Lower lobe of right lung (tissue), 2 donors: ENCODE results near the gene ARHGAP10. TPM values are rescaled to one million over a fixed set of nuclear protein-coding genes. Genes with fewer than 3 reads are reported as not detected.

Source experiments
- ATAC-seq, 2 donors: fragments of 200-7000 bp; cut with Tn5 transposase; one replicate each; pipeline ENCODE4 v1.9.1; 2020 to 2022; ENCODE audit warnings: mild to moderate bottlenecking in 2 of 2, moderate library complexity in 2 of 2
- DNase-seq: peaks from one replicate; pipeline ENCODE4 v3.0.0-alpha.2; 2020
- H3K27ac ChIP-seq: fragments of 200-600 bp; one replicate; pipeline ENCODE4 v1.8.0; 2022
- H3K27me3 ChIP-seq: fragments of 200-600 bp; one replicate; pipeline ENCODE4 v1.8.0; 2022; ENCODE audit warnings: low read depth
- H3K36me3 ChIP-seq: fragments of 200-600 bp; one replicate; pipeline ENCODE4 v1.8.0; 2022; ENCODE audit warnings: mild to moderate bottlenecking
- H3K4me1 ChIP-seq: fragments of 200-600 bp; one replicate; pipeline ENCODE4 v1.8.0; 2022
- H3K4me3 ChIP-seq: fragments of 200-600 bp; one replicate; pipeline ENCODE4 v1.8.0; 2022; ENCODE audit warnings: mild to moderate bottlenecking
- H3K9me3 ChIP-seq: fragments of 200-600 bp; one replicate; pipeline ENCODE4 v1.8.0; 2022
- intact Hi-C: fragments of 100-400 bp; cut with DNase I; formaldehyde crosslinking; loops from one replicate; pipeline ENCODE4 v1.11.0; 2022
- total RNA-seq: library from RNA; stranded (reverse); fragmentation: NEBNext Ultra II Directional; extraction: Animal tissue kit (Norgen Biotek cat#: 25700); gene quantifications from one replicate; pipeline ENCODE4 v1.2.1, GENCODE V29; 2021
- TF ChIP-seq, protein P1 (sequence below): fragments of 200-600 bp; IDR thresholded peaks from one replicate; pipeline ENCODE4 v1.8.0; 2022; ENCODE audit warnings: antibody characterized with exemption, mild to moderate bottlenecking
- donor health status: DM: no; HTN: yes; CAD: no; lungs with severe emphysema.

The ARHGAP10 gene
- total RNA-seq, 1 donor from 2014 or later: 26.4 TPM

DNA sequence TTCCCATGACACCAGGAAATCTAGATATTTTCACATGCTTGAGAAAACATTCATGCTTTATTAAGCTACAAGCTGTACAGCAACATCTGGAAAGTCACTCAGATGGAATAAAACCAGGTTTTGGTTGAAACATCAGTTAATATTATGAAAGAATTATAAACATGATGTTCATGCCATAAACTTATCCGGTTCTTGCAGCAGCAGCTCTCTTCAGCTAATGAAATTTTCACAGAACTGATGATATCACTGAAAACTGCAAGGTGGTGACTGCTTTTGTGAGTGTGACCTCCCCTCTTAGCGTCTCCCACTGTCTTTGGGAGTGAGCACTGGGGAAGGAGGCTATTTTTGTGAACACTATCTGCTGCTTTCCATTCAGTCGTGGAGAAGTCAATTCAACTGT lies 56.9 kb downstream of the ARHGAP10 start:
- Histone ChIP-seq H3K27me3 (no peaks in the 10 kb centered on the region), H3K4me3 (no peak overlapping the region), H3K36me3 (no peaks in the 10 kb centered on the region), H3K4me1 (peaks cover 46% of the 10 kb centered on the region), H3K27ac (no peak overlapping the region), H3K9me3 (no peaks in the 10 kb centered on the region)
- DNase-seq (no peak), ATAC-seq (no peak)
- TF ChIP-seq, protein P1, sequence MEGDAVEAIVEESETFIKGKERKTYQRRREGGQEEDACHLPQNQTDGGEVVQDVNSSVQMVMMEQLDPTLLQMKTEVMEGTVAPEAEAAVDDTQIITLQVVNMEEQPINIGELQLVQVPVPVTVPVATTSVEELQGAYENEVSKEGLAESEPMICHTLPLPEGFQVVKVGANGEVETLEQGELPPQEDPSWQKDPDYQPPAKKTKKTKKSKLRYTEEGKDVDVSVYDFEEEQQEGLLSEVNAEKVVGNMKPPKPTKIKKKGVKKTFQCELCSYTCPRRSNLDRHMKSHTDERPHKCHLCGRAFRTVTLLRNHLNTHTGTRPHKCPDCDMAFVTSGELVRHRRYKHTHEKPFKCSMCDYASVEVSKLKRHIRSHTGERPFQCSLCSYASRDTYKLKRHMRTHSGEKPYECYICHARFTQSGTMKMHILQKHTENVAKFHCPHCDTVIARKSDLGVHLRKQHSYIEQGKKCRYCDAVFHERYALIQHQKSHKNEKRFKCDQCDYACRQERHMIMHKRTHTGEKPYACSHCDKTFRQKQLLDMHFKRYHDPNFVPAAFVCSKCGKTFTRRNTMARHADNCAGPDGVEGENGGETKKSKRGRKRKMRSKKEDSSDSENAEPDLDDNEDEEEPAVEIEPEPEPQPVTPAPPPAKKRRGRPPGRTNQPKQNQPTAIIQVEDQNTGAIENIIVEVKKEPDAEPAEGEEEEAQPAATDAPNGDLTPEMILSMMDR: no peak
- intact Hi-C loops: no loop called here

DNA sequence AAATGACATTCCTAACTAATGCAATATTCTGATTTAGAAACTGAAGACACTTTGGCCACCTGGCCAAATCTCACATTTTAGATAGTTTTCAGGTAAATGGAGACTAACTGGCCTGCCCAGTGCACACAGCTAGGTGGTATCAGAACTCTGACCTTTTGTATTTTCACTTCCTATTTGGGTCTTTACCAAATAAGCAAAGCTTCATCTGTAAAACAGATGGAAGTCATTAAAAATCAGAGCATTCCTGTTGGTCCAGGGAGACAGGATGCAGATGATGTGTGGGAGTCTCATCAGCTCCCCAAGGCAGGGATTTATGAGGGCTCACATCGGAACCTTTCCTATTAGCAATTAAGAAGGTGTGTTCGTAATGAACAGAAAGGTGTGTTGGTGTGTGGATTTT lies 57.7 kb downstream of the ARHGAP10 start:
- intact Hi-C loops: no loop called here
- Histone ChIP-seq H3K27me3 (no peaks in the 10 kb centered on the region), H3K9me3 (no peaks in the 10 kb centered on the region), H3K27ac (no peak overlapping the region), H3K4me1 (peaks cover 53% of the 10 kb centered on the region), H3K36me3 (no peaks in the 10 kb centered on the region), H3K4me3 (no peak overlapping the region)
- TF ChIP-seq, protein P1: no peak
- DNase-seq: no peak
- no peak for ATAC-seq

DNA sequence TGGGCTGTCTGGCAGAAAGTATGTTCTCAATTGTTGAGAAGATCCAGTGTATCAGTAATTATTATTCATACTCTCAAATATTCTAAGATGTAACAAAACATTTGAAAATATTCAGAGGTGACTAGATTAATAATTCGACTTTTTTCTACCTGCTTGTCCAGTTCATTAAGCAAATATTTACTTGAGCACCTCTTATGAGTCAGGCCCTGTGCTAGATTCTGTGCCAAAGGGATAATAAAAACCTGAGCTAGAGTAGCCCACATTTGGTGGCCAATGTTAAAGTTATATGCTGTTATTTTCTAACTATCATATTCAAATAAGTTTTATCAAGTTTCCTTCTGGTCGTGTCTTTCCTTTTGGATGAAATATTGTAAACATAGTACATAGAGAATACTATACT lies 58.5 kb downstream of the ARHGAP10 start:
- Histone ChIP-seq H3K4me3 (no peak overlapping the region), H3K4me1 (peaks cover 53% of the 10 kb centered on the region), H3K27me3 (no peaks in the 10 kb centered on the region), H3K9me3 (no peaks in the 10 kb centered on the region), H3K27ac (no peak overlapping the region), H3K36me3 (no peaks in the 10 kb centered on the region)
- DNase-seq (no peak), ATAC-seq (no peak)
- TF ChIP-seq, protein P1: no peak
- intact Hi-C loops: no loop called here

DNA sequence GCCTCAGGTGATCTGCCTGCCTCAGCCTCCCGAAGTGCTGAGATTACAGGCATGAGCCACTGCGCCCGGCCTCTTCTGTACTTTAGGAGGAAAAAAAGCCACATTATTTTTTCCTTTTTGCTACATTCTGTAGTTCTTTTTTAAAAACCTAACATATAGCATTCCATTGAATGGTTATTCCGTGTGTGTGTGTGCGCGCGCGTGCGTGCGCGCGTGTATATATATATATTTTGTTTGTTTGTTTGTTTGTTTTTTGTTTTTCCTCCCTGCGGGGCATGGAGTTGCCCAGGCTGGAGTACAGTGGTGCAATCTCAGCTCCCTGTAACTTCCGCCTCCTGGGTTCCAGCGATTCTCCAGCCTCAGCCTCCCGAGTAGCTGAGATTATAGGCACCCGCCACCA lies 59.5 kb downstream of the ARHGAP10 start:
- no peaks in the 10 kb centered on the region for H3K36me3 ChIP-seq
- no peaks in the 10 kb centered on the region for H3K9me3 ChIP-seq
- peaks cover 44% of the 10 kb centered on the region for H3K4me1 ChIP-seq
- intact Hi-C loops: no loop called here
- H3K4me3 ChIP-seq: no peak overlapping the region
- no peak for ATAC-seq
- H3K27me3 ChIP-seq: no peaks in the 10 kb centered on the region
- DNase-seq: no peak
- TF ChIP-seq, protein P1: no peak
- H3K27ac ChIP-seq: no peak overlapping the region

DNA sequence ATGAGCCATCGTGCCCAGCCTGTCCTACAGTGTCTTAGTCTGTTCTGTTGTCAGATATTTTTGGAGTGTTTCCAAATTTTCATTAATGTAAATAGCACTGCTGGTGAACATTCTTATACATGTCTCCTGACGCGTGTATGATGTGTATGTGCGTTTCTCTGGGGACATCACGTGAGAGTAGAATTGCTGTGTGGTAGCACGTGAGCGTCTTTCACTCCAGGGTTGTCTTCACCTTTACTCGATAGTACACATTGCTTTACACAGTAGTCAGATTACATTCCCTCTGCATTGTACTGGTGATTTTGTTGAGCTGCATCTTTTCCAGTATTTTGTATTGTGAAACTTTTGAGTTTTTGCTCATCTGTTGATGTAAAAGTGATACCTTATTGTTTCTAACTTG lies 60.0 kb downstream of the ARHGAP10 start:
- Histone ChIP-seq H3K36me3 (no peaks in the 10 kb centered on the region), H3K27ac (no peak overlapping the region), H3K9me3 (no peaks in the 10 kb centered on the region), H3K4me1 (peaks cover 41% of the 10 kb centered on the region), H3K27me3 (no peaks in the 10 kb centered on the region), H3K4me3 (no peak overlapping the region)
- no peak for ATAC-seq
- intact Hi-C loops: no loop called here
- no peak for DNase-seq
- TF ChIP-seq, protein P1: no peak
